GM23248 (cell line): ENCODE results near the gene SH3BGRL2.

Source experiments
- EZH2 ChIP-seq: fragments of 200-600 bp; sonication (generic); IDR thresholded peaks from 2 replicates; pipeline ENCODE4 v1.6.1; 2018; ENCODE audit warnings: antibody characterized with exemption, mild to moderate bottlenecking; ENCODE audit not compliant: insufficient read depth, poor library complexity, severe bottlenecking
- EZH2phosphoT487 ChIP-seq: fragments of 200-600 bp; sonication (generic); IDR thresholded peaks from 2 replicates; pipeline ENCODE4 v1.6.1; 2018; ENCODE audit warnings: antibody characterized with exemption, moderate library complexity, mild to moderate bottlenecking, low read depth; ENCODE audit not compliant: insufficient read depth

- TF ChIP-seq EZH2phosphoT487 = no peak
- no peak for TF ChIP-seq EZH2
Observed at GRCh38 chr6:79737172-79737571, 106.0 kb downstream of the SH3BGRL2 start.
